Epidermal melanocyte (primary cell): Measurements from ENCODE around the gene EHMT2.
"Not testable (repeated sequence)": the region's sequence is repeated elsewhere in the genome, so short reads cannot be mapped to it uniquely, and the experiment has no call there.

Experiments
- DNase-seq: peaks from one replicate; pipeline ENCODE4 v3.0.0; 2011; ENCODE audit warnings: low spot score; ENCODE audit not compliant: insufficient read length

EHMT2 gene

DNA sequence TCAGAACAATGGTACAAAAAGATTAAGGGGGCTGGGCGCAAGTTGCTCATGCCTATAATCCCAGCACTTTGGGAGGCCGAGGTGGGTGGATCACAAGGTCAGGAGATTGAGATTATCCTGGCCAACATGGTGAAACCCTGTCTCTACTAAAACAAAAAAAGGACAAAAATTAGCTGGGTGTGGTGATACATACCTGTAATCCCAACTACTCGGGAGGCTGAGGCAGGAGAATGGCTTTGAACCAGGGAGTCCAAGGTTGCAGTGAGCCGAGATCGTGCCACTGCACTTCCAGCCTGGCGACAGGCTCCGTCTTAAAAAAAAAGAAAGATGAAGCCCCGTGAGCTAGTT lies 57.7 kb downstream of the EHMT2 start:
- not testable (repeated sequence) for DNase-seq

DNA sequence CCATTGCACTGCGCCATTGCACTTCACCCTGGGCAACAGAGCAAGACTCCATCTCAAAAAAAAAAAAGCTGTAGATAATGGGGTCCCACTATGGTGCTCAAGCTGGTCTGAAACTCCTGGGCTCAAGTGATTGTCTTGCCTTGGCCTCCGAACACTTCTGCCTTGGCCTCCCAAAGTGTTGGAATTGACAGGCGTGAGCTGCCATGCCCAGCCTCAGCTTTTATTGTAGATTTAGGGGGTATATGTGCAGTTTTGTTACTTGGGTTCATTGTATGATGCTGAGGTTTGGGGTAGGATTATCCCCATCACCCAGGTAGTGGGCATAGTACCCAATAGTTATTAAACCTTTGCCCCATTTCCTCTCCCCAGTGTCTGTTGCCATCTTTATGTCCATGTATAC lies 58.5 kb downstream of the EHMT2 start:
- no peak for DNase-seq

DNA sequence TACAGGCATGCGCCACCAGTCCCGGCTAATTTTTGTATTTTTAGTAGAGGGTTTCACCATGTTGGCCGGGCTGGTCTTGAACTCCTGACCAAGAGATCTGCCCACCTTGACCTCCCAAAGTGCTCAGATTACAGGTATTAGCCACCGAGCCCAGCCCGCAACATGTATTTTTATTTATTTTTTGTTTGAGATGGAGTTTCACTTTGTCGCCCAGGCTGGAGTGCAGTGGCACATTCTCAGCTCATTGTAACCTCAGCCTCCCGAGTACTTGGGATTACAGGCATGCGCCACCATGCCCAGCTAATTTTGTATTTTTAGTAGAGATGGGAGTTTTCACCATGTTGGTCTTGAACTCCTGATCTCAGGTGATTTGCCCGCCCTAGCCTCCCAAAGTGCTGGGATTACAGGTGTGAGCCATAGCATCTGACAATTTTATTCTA lies 59.4 kb downstream of the EHMT2 start:
- not testable (repeated sequence) for DNase-seq

DNA sequence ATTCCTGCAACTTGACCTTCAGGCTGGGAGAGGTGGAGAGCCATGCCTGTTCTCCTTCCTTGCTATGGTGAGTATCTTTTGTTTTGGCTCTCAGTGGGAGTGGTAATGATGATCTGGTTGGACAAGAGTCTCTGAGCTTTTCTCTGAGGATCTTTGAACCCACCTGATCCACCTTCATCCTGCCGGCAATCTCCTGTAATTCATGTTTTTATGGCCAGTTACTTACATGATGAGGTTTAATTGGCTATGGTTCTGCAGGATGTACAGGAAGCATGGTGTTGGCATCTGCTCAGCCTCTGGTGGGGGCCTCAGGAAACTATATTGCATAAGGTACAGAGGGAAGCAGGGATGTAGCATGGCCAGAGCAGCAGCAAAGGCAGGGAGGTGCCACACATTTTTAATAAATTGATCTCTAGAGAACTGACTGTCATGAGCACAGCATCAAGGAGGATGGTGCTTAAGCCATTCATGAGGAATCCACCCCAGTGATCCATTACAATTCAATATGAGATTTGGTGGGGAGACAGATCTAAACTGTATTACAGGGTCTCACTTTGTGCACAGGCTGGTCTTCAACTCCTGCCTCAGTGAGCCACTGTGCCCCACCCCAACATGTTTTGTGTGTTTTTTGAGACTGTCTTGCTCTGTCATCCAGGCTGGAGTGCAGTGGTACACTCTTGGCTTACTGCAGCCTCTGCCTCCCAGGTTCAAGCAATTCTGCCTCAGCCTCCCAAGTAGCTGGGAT lies 60.0 kb downstream of the EHMT2 start:
- no peak for DNase-seq

DNA sequence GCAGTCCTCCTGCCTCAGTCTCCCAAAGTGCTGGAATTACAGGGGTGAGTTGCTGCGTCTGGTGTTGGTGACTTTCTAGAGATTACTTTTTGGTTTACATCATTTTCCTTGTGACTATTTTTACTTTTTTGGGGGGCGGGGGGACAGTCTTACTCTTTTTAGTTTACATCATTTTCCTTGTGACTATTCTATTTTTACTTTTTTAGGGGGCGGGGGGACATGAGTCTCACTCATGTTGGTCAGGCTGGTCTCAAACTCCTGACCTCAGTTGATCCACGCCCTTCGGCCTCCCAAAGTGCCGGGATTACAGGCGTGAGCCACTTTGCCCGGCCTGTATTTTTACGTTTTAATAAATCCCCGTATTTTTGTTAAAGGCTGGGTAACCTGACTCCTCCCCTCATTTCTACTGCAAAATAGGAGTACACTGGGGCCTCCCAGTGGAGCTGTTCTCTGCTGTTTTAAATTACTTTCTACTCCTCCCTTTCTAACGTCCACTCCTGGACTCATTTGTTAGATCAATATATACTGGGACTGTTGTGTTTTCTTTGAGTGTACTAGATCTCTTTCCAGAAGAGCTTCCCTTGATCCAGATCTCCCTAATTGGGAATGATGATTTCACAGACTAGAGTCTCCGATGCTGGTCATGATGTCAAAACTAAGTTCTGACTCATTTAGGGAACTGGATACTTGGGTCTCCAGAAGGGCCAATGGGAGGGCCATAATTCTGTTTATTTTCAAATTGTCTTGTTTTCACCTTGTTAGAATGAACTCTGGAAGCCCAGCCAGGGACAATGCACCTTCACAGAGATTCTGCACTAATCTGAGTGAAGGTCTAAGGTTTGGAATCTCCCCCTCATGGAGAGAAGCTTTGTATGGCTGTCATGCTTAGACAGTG lies 60.8 kb downstream of the EHMT2 start:
- DNase-seq = no peak

DNA sequence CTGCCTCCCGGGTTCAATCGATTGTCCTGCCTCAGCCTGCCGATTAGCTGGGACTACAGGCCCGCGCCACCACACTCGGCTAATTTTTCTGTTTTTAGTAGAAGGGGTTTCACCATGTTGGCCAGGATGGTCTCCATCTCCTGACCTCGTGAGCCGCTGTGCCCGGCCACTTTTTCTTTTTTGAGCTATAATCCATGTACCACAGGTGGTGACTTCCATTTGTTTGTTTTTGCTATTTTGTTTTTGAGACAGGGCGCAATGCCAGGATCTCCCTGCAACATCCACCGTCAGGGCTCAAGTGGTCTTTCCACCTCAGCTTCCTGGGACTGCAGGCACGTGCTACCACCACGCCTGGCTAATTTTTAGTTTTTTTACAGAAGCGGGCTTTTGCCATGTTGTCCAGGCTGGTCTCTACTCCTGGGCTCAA lies 61.4 kb downstream of the EHMT2 start:
- DNase-seq = no peak

DNA sequence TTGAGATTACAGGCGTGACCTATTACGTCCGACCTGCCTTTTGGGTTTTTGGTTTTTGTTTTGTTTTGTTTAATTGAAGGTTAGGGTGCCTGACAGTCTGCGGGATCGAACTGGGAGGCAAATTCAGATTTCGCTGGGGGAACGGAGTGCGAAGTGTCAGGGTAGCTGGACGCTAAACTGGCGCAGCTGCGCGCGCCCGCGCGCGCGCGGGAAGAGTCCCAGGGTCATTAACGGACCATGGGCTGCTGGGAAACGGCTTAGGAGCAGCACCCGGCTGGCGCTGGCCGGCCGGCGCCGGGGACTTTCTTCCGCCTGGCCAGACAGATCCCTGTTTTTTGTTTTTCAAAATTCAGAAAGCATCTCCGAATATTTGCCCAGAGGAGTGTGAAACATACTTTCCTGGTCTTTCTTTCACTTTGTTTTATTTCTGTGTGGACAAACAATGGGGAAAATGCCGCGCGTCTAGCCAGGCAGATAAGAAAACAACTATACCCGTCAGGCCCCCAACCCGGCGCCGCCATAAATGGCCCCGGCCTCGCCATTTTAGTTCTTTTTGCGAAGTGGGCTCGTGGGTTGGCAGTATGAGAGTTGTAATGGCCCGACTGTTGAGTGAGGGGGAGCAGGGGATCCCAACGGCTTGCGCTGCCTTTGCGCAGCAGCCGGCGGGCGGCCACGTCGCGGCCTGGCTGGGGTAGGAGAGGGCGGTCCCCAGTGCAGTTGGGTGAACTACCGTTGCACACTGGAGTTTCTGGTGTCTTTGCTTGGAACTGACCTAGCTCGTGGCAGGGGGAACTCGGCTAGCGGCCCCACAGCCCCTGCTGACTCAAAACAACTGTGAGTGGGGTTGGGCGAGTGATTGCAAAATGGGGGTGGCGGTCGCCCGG lies 62.9 kb downstream of the EHMT2 start:
- DNase-seq = peak; percentile 93

DNA sequence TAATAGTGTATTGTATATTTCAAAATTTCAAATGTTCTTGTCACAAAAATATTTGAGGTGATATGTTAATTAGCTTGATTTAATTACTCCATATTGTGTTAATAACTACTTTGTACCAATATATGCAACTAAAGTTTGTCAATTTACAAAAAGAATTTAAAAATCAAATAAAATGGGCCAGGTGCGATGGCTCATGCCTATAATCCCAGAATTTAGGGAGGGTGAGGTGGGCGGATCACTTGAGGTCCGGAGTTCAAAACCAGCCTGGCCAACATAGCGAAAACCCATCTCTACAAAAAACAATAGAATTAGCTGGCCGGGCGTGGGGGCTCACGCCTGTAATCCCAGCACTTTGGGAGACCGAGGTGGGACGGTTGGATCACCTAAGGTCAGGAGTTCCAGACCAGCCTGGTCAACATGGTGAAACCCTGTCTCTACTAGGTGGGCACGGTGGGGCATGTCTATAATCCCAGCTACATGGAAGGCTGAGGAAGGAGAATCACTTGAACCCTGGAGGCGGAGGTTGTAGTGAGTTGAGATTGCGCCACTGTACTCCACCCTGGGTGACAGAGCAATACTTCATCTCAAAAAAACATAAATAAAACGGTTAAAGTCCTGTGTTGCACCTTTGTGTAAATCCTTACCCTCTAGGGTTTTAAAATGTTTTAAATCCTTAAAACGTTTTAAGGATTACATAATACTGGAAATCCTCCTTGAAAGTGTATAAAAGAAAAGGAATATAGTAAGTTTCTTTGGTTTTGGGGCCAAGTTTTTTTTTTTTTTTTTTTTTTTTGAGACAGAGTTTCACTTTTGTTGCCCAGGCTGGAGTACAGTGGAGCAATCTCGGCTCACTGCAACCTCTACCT lies 65.9 kb downstream of the EHMT2 start:
- no peak for DNase-seq

DNA sequence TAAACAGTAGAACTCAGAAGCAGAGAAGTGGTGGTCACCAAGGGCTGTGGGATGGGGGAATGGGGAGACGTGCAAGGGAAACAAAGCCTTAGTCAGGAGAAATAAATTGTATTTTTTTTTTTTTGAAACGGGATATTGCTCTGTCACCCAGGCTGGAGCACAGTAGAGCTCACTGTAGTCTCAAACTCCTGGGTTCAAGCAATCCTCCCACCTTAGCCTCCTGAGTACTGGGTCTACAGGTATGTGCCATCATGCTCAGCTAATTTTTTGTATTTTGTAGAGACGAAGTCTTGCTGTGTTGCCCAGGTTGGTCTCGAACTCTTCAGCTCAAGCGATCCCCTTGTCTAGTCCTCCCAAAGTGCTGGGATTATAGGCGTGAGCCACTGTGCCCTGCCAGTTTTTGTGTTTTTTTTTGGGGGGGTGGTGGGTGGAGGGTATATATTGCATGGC lies 66.6 kb downstream of the EHMT2 start:
- no peak for DNase-seq
